HG03045 (cell line): ENCODE measurements around the gene XRCC3.

Source experiments
- ATAC-seq: cut with Tn5 transposase; IDR thresholded peaks from one replicate; pipeline ENCODE4 v1.9.1; 2021; ENCODE audit warnings: mild to moderate bottlenecking, moderate library complexity; ENCODE audit not compliant: unreplicated experiment

XRCC3 gene

DNA sequence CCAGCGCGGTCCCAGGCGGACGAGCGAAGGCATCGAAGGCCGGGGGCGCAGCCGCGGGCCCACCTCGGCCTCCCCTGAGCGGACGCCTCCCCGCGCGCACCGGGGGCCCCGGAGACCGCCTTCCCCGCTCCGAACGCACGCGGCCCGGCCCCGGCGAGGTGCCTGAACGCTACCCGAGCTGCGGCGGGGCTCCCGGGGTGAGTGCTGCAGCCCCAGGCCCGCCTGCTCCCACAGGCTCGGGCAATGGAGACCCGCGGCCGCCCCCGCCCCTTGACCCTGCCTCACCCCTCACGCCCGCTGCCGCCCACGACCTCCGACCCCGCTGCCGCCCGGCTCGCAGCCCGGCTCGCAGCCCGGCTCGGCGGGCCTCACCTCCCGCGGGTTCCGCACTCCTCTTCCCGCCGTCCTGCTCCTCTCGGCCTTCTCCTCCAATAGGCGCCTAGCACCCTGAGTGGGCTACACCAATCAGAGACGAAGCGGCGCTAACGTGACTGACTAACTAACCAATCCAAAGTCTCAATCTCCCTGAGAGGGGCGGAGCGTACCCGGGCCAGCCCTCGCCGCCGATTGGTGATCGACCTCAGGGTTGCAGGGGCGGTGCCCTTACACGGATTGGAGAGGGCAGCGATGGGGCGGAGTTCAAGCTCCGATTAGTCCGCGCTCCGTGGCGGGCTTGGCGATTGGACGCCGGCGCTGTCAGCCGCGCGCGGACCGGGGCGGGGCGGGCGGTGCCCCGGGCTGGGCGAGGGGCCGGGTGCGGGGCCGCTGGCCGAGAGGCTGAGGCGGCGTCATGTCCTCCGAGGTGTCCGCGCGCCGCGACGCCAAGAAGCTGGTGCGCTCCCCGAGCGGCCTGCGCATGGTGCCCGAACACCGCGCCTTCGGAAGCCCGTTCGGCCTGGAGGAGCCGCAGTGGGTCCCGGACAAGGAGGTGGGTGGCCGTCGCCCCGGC is at the start of gene XRCC3, which contains the start of gene ZFYVE21:
Gene XRCC3 (minus strand): TSS at position 400 of the 949 bp plus-strand sequence. CDS start 4,364 bp downstream, outside the sequence.
Gene ZFYVE21 (plus strand): TSS at position 759 of the 949 bp plus-strand sequence. CDS start 32 bp downstream, at position 791.
- ATAC-seq = peak; percentile 94

DNA sequence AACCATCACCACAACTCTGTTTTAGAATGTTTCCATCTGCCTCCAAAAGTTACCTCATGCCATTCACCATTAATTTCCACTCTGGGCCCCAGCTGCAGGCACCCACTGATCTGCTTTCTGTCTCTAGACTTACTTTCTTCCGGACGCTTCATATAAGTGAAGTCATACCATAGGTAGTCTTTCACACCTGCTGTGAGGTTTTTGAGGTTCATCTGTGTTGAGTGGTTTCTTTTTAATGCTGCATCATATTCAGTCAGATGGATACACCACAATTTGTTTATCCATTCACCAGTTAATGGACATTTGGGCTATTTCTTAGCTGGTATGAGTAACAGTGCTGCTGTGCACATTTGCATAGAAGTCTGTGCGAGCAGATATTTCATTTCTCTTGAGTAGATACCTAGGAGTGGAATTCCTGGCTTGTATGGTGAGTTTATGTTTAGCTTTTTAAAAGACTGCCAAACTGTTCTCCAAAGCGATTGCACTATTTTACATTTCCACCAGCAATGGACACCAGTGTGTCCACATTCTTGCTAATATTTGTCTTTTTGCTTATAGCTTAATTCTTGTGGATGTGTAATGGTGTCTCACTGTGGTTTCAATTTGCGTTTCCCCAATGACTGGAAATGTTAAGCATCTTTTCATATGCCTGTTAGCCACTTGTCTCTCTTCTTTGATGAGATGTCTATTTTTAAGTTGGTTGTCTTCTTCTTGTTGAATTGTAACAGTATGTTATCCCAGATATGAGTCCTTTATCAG is 48.7 kb upstream of the XRCC3 start:
- peak; percentile 77 for ATAC-seq

DNA sequence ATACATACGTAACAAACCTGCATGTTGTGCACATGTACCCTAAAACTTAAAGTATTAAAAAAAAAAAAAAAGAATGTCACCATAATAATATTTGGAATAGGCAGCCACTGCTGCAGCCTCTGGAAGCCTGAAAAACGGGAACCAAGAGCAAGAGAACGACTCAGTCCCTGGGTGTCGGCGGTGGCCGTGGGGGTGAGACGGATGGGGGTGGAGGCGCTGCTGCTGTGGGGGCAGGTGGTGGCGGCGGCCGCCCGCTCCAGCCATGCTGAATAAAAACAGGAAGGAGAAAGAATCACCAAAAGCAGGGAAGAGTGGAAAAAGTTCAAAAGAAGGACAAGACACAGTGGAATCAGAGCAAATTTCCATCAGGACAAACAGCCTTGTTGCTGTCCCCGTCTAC is 47.3 kb upstream of the XRCC3 start:
- no peak for ATAC-seq

DNA sequence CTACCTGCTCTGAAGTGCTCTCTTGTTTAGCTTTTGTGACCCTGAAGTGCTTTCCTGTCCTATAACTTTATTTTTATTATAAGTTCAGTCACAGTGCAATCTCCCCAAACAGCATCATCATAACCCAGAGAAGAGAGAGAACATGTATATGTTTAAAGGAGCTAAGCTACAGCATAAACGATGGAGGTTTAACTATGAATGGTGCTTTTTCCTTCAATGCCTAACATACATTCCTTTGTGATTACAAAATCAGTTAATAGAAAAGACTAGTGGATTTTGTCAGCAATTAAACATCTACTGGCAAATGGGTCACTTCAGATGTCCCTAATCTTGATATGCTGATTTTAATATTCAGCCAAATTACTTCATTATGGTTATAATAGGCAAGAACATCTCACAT is 46.8 kb upstream of the XRCC3 start:
- ATAC-seq = no peak

DNA sequence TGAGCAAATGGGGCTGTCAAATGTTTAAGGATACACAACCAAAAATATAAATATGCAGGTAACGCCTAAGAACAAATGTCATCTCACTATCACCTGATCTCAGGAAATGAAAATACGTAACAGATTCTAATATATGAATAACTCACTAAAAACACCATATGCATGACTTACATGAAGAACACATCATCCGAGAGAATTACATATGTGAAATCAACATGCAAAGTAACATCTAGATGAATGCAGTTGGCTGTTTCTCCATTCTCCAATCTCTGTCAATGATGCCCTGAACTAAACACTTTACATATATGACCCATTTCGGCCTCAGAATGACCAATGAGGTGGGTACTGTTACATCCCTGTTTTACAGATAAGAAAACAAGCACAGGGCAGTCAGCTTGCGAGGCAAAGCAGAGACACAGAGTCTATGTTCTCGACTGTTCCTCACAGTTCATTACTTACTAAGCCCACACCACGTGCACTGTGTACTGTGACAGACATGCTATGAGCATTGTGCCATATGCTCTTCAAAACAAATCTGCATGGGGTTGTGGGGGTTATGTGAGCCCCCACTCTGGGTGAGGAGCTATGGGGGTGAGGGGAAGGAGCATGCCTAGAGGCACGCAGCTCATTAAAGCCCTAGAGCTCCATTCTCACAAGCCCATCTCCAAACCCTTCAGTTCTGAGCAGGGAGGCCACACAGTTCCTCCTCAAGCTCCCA is 43.0 kb upstream of the XRCC3 start:
- ATAC-seq = no peak

DNA sequence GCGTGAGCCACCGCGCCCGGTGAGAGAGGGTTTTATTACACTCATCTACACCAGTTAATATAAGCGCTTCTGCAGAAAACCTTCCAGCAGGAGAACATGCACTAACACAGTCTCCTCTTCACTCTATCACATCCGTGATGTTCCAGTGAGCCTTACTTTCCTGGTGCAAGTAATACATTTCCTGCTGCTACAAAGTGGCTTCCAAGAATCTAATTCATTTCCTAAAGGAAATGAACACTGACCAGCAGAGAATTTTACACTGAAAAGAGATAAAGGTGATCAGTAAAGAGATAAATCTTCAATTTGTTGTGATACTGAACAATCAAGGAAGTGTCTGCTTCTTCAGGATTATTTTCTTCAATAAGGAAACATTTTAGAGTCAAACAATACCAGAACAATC is 39.8 kb upstream of the XRCC3 start:
- ATAC-seq = no peak

DNA sequence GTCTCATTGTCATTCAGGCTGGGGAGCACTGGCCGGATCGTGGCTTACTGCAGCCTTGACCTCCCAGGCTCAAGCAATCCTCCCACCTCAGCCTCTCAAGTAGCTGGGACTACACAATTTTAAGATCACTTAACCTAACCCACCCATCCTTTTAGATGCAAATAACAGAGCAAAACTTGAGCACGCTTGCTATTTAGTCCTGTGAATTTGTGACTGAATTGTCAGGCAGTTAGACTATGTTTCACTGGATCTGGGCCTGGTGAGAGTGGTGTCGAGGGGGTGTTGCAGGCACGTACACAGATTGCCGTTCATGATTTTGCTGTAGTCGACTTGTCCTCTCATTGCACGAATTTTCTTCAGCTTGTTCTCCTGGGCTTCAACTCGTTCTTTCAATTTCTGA is 38.5 kb upstream of the XRCC3 start:
- no peak for ATAC-seq

DNA sequence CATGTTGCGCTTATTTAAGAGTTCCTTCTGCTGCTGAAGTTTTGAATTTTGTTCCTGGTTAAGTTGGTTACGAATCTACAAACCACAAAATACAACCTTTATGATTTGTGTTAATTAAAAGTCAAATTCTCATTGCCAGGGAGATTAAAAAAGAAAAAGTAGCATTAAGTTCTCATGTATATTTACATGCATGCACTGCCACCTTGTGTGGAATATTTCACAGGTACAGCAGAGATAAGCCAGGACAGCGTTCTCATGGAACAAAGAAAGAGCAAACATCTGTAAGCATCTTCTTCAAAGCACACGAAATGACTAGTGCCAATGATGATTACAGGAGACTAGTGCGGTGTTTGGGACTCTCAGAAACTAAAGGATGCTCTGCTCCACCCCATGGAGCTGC is 34.6 kb upstream of the XRCC3 start:
- ATAC-seq = no peak

DNA sequence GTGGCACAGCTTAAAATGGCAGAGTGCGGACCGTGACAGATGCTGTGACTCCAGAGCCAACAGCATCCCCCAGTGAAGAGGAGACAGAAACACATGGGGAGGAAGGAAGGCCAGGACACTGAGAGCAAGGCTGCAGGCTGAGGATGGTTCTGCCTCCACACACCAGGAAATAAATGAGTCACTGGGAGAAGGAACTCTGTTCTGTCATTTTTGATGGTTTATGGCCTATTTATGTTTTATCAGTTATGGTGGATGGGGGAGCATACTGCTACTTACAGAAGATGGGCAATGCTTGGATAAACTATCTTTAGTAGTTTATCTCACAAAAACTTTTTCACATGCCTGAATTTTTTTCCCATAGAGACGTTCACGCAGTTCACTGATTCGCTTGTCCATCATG is 34.2 kb upstream of the XRCC3 start:
- no peak for ATAC-seq

DNA sequence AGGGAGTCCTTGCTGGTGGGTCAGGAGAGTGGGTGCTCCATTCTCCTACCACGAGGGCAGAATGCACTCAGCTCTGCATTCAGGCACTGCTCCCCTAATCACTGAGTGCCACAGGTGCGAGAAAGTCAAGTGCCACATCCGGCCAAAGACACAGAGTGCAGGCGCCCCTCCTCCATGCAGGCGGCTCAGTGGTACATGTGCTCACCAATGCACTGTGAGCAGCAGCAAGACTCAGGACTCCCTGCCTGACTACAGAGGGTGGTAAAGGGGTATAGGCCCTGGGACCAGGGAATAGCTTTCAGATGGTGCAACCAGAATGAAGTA is 33.2 kb upstream of the XRCC3 start:
- ATAC-seq = no peak

DNA sequence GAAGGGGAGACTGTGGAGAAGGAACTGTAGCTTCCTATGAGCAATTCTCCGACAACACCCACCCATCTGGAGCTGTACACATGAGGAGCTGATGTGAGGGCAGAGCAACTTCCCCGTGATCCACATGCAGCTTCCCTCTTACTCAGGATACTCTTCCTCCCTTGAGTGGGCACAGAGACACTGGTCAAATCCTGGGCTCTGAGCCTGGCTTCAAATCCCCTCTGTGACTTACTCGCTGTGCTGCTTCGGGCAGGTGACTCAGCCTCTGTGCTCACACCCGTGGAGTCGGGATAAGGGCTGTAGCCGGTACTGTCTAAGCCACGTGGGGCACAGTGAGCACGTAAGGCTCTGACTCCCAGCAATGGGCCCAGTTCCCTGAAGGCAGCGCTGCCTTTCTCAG is 31.4 kb upstream of the XRCC3 start:
- ATAC-seq = no peak

DNA sequence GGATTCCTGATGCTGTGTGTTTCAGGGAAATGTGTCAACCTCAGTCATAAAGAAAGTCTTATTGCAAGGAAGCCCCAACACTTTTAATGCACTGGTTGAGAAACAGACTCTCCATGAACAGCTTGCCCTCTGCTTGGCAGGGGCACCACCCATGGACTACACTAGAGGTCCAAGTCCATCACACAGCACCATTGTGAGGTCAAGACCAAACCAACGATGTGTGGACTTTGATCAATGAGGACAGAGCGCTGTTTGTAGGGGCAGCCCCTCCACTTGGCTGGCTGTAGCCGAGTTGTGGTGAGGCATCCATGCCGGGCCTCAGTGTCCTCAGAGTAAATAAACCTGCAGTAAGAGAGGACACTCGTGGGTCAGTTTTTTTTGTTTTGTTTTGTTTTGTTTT is 30.2 kb upstream of the XRCC3 start:
- no peak for ATAC-seq

DNA sequence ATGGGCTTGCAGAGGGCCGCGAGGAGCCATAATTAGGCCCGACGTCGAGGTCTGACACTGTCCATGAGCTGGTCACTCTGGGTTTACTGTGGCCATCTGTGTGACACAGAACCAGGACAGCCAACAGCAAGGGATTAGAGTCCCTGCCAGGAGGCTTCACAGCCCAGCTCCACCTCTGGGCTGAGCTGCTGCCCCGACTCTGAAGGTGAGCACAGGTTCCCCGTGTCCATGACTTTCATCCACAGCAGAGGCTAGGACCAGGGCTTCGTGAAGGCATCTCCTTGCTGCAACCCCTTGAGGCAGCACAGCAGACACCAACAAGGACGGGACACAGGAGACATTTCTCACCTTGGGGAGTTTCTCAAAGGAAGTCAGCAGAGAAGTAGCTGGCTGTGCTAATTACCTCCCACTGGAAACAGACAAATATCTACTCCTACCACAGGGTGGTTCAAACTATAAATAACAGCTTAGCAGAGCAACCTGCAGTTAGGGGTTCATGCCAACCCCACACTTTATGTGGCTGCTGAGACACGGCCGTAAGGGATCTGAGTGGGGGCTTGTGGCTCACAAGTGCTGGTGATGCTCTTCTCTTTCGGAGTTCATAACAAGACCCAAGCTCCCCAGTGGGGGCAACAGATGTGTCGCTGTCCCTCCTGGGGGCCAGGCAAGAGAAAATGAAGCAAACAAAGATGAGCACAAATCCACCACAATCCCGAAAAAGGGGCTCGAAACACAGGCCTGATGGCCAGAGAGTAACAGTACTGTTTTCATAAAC is 29.6 kb upstream of the XRCC3 start:
- ATAC-seq = no peak

DNA sequence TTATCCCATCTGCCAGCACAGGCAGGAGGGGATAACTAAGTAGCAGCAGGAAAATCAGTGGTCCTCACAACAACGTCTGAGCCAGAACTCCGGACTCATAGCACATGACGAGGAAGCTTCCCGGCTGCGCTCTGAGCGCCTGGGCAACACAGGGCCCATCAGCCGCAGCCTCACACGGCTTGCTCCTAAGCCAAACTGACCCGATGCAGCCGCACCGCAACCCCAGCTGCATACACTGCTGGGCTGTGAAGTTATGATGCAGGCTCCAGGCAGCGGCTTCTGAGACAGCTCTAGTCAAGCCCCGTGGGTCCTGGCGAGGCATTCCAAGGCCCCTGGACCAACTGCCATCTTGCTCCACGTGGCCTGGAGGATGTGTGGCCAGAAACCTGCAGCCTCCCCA is 28.4 kb upstream of the XRCC3 start:
- ATAC-seq = no peak

DNA sequence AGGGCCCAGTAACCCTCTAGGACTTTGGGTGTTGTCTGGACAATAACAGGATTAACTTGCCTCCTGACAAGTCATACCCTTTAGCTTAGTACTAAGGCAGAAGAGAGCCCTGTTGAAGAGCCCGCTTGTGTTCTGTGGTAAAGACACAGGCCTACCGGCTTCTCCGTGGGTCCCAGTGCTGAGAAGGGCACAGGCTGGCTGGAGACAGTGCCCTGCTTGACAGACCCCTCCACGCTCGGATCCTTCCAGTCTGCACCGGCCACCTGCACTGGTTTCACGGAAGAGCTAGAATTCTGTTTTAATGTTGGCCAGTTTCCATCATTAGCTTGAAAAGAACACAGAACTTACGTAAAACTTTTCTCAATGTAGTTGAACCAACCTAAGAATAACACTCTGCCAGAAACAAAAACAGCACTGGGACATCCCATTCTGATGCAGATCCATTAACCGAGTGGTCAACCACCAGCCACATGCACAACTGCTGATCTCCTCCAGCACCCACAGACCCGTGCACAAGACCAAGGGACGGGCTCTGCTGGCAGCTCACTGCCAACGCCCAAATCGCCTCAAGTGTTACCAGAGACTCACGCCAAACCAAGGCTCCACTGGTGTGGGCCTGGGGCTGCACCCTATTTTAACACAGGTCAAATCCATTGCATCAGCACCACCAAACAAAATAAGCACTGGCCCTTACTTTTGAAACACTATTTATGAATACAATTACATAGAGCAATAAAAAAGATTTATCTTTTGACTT is 27.4 kb upstream of the XRCC3 start:
- no peak for ATAC-seq

DNA sequence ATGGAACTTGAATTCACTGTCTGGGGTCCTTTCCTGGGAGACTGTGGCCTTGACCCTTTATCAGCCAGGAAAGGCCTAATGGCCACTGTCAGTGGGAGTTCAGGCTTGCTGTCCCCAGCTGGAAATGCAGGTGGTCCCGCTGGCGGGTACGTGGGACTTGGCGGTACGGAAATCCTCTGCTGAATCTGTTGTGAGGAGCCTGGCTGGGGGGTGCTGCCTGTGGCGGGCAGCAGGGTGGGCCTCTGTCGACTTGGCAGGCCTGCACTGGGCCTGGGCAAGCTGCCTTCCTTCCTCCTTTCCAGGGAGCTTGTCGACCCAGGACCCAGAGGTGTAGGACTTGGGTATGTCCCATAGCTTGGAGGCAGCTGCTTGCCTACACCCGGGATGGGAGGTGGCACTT is 26.6 kb upstream of the XRCC3 start:
- ATAC-seq = no peak

DNA sequence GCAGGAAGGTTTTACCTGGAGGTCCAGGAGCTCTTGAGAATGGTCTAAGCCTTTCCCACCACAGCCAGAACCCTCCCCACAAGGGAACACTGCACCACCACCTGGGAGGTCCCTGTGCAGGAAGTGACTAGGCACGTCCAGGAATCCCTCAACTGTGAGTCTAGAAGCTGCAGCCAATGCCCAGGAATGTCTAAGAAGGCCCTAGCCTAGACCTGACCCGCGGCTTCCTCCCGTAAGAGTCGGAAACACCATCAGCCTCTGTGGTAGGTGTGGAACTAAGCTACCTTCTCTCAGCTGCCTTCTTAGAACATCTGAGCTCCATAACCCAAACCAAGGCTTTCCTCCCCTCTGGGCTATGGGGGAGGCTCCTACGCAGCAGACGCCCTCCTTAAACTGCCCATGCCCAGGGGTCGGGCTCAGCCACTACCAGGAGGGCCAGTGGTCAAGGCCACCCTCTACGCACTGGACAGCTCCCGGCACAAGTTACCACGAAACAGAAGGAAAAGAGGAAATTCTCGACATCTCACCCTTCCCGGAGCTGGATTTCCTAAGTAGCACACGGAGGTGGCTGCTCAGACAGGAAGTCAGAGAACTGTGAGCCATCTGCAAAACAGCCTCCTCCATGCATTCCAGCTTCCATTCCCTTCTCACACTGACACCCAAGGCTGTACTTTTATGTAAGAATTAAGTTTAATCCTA is 25.9 kb upstream of the XRCC3 start:
- ATAC-seq = no peak

DNA sequence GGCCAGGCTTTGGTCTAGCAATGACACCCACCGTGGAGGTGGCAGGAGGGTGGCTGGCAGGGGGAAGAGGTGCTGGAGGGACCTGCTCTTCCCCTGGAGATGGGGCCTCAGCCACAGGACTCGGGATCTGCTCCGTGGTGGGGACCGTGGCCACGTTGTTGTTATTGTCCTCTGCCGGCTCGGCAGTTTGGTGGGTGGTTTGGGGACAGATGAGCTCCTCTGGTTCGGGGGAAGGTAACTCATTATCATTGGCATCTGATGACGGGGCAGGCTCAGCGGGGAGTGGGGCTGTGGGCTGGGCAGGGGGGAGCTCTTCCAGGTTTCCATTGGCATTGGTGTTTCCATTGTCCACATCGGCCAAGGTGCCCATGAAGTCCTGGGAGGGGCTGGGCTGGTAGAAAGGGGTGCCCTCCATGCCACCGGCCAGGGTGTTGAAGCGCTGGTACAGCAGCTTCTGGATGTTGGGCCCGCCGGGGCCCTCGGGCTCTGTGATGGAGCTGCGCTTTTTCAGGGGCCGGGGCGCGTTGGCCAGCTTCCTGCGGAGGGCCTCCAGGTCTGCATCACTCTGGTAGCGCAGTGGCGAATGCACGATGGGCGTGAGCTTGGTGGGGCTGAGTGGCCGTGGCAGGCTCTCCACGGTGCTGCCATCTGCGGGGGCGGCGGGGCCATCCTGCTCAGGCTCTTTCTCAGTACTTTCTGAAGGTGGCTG is 24.7 kb upstream of the XRCC3 start:
- ATAC-seq = no peak

DNA sequence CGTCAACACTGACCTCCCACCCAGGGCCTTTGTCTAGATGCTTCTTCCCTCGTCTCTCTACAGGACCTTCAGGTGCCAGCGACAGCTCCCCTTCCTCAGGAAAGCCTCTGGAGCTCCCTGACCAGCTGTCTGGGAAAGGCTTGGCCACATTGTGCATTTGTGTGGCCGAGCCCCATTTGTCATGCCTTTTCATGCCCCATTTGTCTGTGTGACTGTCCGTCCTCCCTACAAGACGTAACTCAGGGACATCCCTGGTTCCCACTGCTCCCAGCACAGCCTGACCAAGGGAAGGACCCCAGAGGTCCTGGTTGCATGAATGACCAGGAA is 24.2 kb upstream of the XRCC3 start:
- no peak for ATAC-seq
